ENCODE data around the gene GJC3.
"Not testable (repeated sequence)": the region's sequence is repeated elsewhere in the genome, so short reads cannot be mapped to it uniquely, and the experiment has no call there.

GJC3 gene

DNA sequence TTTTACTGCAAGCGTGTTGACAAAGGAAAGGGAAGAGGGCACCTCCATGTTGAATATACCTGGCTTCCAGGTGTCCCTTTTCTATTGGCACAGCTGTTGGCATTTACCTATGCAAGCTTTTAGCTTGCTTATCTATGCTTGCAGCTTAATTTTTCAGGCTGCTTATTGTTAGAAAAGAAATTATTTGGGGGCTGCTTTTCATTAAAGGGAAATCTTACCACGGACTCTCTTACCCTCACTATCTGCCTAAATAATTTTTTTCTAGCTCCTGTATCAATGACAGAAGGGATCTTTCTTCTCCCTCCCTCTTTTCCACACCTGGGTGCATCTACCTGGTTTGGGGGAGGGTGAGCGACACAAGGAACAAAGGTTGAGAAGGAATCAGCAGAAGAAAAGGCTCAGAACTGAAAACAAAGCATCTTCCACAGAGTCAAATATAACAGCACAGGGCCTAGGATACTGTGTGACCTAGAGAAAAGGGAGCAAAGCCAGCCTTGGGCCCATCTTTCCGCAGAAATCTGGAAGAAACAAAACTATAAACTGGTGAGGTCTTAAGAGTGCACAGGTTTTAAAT lies 15.2 kb upstream of the GJC3 start:
- H3K4me3 ChIP-seq (ENCODE audit: low read length), result no peak overlapping the region
- DNase-seq (ENCODE audit: low read depth), result no peak
- TF ChIP-seq, protein P1, sequence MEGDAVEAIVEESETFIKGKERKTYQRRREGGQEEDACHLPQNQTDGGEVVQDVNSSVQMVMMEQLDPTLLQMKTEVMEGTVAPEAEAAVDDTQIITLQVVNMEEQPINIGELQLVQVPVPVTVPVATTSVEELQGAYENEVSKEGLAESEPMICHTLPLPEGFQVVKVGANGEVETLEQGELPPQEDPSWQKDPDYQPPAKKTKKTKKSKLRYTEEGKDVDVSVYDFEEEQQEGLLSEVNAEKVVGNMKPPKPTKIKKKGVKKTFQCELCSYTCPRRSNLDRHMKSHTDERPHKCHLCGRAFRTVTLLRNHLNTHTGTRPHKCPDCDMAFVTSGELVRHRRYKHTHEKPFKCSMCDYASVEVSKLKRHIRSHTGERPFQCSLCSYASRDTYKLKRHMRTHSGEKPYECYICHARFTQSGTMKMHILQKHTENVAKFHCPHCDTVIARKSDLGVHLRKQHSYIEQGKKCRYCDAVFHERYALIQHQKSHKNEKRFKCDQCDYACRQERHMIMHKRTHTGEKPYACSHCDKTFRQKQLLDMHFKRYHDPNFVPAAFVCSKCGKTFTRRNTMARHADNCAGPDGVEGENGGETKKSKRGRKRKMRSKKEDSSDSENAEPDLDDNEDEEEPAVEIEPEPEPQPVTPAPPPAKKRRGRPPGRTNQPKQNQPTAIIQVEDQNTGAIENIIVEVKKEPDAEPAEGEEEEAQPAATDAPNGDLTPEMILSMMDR (conservative IDR thresholded peaks at IDR 0.05; ENCODE audit: low read depth, low read length), result no peak

DNA sequence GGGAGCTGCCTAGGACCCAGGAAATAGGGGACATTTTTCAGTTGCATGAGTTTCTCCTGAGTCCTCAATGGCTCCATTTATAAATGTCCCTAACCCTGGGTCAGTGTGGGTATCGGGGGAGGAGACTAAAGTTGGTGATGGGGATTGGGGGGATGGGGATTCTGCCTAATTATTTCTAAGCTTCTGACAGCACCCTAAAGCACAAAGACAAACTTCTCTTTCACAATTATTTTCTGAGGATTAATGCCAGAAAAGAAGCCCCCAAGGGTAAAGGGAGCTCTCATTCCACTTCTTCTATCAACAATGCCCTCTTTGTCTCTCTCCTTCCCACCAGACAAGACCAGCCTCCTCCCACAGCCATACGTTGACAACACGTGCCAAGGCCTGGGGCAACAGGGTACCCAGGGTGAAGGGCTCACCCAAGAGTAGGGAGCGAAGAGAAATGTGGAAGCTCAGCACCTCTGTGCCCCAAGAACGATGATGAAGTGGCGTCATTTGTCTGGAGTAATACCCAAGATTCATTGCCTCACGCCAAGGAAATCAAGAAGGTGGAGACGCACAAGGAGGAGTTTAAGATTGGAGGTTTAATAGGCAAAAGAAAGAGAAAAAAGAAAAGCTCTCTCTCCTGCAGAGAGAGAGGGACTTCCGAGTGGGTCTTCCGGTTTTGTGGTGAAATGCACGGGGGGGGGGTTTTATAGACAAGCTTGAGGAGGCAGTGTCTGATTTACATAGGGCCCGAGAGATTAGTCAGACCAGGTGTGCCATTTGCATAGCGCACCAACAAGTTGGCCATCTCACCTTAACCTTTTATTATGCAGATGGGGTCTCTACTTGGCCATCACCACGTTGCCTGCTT lies 14.4 kb upstream of the GJC3 start:
- no peak for DNase-seq (ENCODE audit: low read depth)
- no peak overlapping the region for H3K4me3 ChIP-seq (ENCODE audit: low read length)
- TF ChIP-seq, protein P1 (conservative IDR thresholded peaks at IDR 0.05; ENCODE audit: low read depth, low read length), result no peak

DNA sequence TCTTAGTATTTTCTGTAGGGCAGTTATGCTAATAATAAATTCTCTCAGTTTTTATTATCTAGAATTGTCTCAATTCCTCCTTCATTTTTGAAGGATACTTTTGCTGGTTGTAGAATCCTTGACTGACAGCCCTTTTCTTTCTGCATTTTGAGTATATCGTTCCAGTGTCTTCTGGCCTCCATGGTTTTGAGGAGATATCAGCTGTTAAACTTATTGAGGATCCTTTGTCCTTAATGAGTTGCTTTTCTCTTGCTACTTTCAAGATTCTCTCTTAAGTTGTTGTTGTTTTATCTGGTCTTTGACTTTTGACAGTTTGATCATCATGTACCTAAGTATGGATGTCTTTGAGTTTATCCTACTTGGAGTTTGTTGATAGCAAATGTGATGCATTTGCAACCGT lies 8.9 kb upstream of the GJC3 start:
- H3K4me3 ChIP-seq (ENCODE audit: low read length), result no peak overlapping the region
- TF ChIP-seq, protein P1 (conservative IDR thresholded peaks at IDR 0.05; ENCODE audit: low read depth, low read length), result no peak
- no peak for DNase-seq (ENCODE audit: low read depth)

DNA sequence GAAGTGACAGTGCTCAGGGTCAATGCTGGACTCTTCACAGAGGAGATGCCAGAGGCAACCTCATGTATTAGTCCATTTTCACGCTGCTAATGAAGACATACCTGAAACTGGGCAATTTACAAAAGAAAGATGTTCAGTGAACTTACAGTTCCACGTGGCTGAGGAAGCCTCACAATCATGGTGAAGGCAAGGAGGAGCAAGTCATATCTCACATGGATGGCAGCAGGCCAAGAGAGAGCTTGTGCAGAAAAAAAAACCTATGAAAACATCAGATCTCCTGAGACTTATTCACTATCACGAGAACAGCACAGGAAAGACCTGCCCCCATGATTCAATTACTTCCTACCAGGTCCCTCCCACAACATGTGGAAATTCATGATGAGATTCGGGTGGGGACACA lies 5.6 kb upstream of the GJC3 start:
- DNase-seq (ENCODE audit: low read depth); H3K4me3 ChIP-seq (ENCODE audit: low read length): not testable (repeated sequence)

DNA sequence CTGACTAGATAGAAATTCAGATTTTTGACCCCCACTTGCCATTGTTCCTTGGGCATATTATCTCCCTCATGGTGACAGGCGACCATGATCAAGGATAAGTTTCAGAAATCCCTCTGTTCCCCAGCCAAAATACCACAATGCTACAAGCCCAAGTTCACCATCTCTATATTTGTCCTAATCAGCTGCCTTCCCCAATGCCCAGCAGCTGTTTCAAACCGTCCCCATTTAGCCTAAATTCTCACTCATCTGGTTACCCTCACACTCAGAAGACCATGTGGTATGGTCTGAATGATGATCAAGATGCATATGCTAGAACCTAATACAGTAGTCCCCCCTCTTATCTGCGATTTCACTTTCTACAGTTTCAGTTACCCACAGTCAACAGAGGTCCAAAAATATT lies 956 bp upstream of the GJC3 start:
- DNase-seq (ENCODE audit: low read depth), result no peak
- TF ChIP-seq, protein P1 (conservative IDR thresholded peaks at IDR 0.05; ENCODE audit: low read depth, low read length), result no peak
- H3K4me3 ChIP-seq (ENCODE audit: low read length), result no peak overlapping the region

DNA sequence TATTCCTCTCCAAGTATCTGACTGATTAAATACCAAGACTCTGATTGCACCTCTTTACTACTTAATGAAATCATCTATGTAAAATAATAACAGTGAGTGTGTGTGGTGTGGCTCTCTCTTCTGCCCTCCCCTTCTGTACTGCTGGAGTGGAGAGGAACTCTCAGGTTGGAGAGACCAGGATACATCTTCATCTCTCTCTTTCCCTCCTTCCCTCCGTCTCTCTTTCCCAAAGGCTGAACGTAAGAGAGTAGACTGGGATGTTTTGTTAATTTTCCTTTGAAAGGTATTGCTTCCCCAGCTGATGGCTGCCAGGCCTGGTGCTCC lies 272 bp upstream of the GJC3 start:
- H3K4me3 ChIP-seq (ENCODE audit: low read length), result no peak overlapping the region
- TF ChIP-seq, protein P1 (conservative IDR thresholded peaks at IDR 0.05; ENCODE audit: low read depth, low read length), result no peak
- DNase-seq (ENCODE audit: low read depth), result no peak

DNA sequence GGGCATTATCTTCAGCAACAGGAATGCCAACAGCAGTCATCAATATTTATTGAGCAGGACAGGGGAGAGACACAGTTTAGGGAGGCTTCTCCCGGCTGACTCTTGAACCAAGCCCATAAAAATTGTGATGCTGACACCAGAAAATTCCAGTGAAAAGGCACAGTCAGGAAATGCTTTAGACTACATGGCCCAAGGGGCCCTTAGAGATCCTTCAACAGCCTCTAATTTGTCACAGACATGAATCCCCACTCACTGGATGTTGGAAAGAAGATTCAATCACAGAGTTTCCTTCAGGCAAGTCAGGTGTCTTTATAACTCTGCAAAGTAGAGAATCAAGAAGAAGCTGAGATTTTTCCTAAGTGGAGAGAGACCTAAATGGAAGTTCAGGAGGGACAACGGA lies 1.2 kb downstream of the GJC3 start:
- no peak for DNase-seq (ENCODE audit: low read depth)
- H3K4me3 ChIP-seq (ENCODE audit: low read length), result no peak overlapping the region
- TF ChIP-seq, protein P1 (conservative IDR thresholded peaks at IDR 0.05; ENCODE audit: low read depth, low read length), result no peak
